ENCODE results near the gene B4GALT1. TPM values are rescaled to one million over a fixed set of nuclear protein-coding genes. Genes with fewer than 3 reads are reported as not detected.

The B4GALT1 gene
- total RNA-seq, 2 donors from 2014 or later = 31.3 to 42.3 TPM

DNA sequence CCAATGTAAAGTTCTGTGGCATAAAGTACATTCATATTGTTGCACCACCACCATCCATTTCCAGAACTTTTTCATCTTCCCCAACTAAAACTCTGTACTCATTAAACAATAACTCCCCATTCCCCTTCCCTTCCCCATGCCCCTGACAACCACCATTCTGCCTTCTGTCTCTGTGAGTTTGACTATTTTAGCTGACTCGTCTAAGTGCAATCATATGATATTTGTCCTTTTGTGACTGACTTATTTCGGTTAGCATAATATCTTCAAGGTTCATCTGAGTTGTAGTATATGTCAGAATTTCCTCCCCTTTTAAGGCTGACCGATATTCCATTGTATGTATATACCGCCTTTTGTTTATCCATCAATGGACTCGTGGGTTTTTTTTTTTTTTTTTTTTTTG, 61.6 kb downstream of the B4GALT1 start:
- peaks cover 15% of the 10 kb centered on the region for H3K4me1 ChIP-seq
- H3K27me3 ChIP-seq = no peaks in the 10 kb centered on the region
- H3K4me3 ChIP-seq = no peak overlapping the region
- intact Hi-C loops (cut with DNase I) = no loop called here
- DNase-seq = no peak
- no peak overlapping the region for H3K27ac ChIP-seq
- no peaks in the 10 kb centered on the region for H3K36me3 ChIP-seq (replicated peaks in 1 of 2; ENCODE audit: insufficient read depth in 1 of 2, low read depth in 2 of 2)
- H3K9me3 ChIP-seq = no peaks in the 10 kb centered on the region
- TF ChIP-seq POLR2A (IDR thresholded peaks at IDR 0.05) (no peak), CTCF (IDR thresholded peaks at IDR 0.05) (no peak)
- 81 to 84% methylated on average over 5 of the region's 5 CpGs for WGBS, 2 donors
- ATAC-seq = no peak

DNA sequence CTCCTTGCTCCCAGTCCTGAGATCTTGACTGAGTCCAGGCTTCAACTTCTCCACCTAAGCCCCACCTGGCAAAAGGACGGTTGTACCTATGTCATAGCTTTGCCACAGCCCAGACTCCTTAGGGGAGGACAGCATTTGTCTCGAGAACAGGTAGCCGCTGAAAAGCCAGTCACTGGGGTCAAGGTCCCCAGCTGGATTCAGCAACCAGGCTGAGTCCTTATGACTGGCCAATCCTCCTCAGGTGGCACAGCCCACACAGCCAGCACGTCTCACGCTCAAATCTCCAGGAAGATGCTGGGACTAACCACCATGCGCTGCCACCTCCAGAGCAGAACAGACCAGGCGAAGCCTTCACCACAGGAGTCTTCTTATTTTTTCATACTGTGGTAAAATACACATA, 62.7 kb downstream of the B4GALT1 start:
- DNase-seq = no peak
- H3K9me3 ChIP-seq = no peaks in the 10 kb centered on the region
- peaks cover 15% of the 10 kb centered on the region for H3K4me1 ChIP-seq
- no peak overlapping the region for H3K4me3 ChIP-seq
- no peaks in the 10 kb centered on the region for H3K27me3 ChIP-seq
- intact Hi-C loops (cut with DNase I) = no loop called here
- 85% methylated on average over 4 to 7 of the region's 7 CpGs for WGBS, 2 donors
- ATAC-seq = no peak
- H3K36me3 ChIP-seq (replicated peaks in 1 of 2; ENCODE audit: insufficient read depth in 1 of 2, low read depth in 2 of 2) = no peaks in the 10 kb centered on the region
- TF ChIP-seq POLR2A (IDR thresholded peaks at IDR 0.05) (no peak), CTCF (IDR thresholded peaks at IDR 0.05) (no peak)
- no peak overlapping the region for H3K27ac ChIP-seq

DNA sequence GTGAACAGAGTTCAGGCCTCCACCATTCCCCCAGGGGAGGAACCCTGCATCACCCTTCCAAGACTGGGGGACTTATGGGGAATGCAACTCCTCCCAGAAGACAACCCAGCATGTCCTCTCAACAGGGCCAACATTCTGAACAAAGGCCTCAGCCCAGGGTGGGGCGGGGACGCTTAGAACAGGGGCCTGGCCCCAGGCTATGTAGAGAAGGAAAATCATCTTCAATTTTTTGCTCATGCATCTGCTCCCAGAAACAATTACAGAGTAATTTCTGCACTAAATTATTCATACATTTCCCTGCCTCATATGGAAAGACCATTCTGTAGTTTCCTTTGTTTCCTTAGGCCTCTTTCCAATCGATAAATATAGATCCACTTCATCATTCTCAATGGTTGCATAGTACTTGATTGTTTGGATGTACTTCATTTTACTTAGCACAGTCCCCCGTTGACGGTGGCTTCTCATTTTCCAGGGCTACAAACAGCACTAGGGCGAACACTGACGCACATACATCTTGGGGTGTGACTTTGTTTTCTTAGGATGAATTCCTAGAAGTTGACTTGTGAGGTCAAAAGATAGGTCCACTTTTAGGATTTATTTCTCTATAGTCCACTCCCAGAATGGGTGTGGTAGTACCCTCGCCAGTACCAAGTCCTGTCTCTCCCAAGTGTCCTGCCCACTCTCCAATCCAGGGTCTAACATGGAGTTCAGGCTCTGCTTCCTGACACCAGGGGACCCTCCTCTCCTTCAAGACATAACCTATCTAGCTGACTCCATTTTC, 63.4 kb downstream of the B4GALT1 start:
- Histone ChIP-seq H3K27me3 (no peaks in the 10 kb centered on the region), H3K9me3 (no peaks in the 10 kb centered on the region), H3K27ac (no peak overlapping the region), H3K4me1 (peaks cover 15% of the 10 kb centered on the region), H3K4me3 (no peak overlapping the region), H3K36me3 (replicated peaks in 1 of 2; ENCODE audit: insufficient read depth in 1 of 2, low read depth in 2 of 2) (no peaks in the 10 kb centered on the region)
- no peak for ATAC-seq
- DNase-seq = no peak
- WGBS, 2 donors = 68 to 87% methylated on average over 8 of the region's 8 CpGs
- TF ChIP-seq POLR2A (IDR thresholded peaks at IDR 0.05) (no peak), CTCF (IDR thresholded peaks at IDR 0.05) (no peak)
- intact Hi-C loops (cut with DNase I) = no loop called here

GRCh38 chr9:33102551-33103210, 64.5 kb downstream of the B4GALT1 start:
- WGBS, 2 donors = 85 to 93% methylated on average over 9 to 10 of the region's 13 CpGs

More at GRCh38 chr9:33102551-33103210, 64.5 kb downstream of the B4GALT1 start:
- Histone ChIP-seq H3K4me1 (peaks cover 14% of the 10 kb centered on the region), H3K36me3 (replicated peaks in 1 of 2; ENCODE audit: insufficient read depth in 1 of 2, low read depth in 2 of 2) (no peaks in the 10 kb centered on the region), H3K4me3 (no peak overlapping the region), H3K27ac (no peak overlapping the region), H3K27me3 (no peaks in the 10 kb centered on the region), H3K9me3 (no peaks in the 10 kb centered on the region)
- DNase-seq = no peak
- intact Hi-C loops (cut with DNase I) = no loop called here
- TF ChIP-seq CTCF (IDR thresholded peaks at IDR 0.05) (no peak), POLR2A (IDR thresholded peaks at IDR 0.05) (no peak)
- ATAC-seq = no peak

Measured in body of pancreas (tissue), 4 donors.